ENCODE results near the gene C1orf56. TPM values are rescaled to one million over a fixed set of nuclear protein-coding genes. Genes with fewer than 3 reads are reported as not detected.

The C1orf56 gene
- total and polyA plus RNA-seq, 10 of the 15 experiments (the other 5 are each of a cell fraction or from before 2014, with no cell fraction given), result 0.22 to 15.5 (median 1.5) TPM

GRCh38 chr1:151048645-151049032 lies 1.1 kb downstream of the C1orf56 start (continued):
- 0 out of 2 replicates have a peak, but pooled peaks have one; percentile 39 for TF ChIP-seq SMARCA5 (IDR thresholded peaks at IDR 0.05)
- no peak for TF ChIP-seq HCFC1 (IDR thresholded peaks at IDR 0.05; ENCODE audit: low read length)
- no peak for TF ChIP-seq NR2F1 (conservative IDR thresholded peaks at IDR 0.05)
- TF ChIP-seq USF2 (IDR thresholded peaks at IDR 0.05; ENCODE audit: borderline replicate concordance, low read depth, low read length), result no peak
- no peak for TF ChIP-seq NFXL1 (IDR thresholded peaks at IDR 0.05; ENCODE audit: borderline replicate concordance)
- TF ChIP-seq SMAD1 (IDR thresholded peaks at IDR 0.05; ENCODE audit: low read depth, partially characterized antibody), result no peak
- no peak for TF ChIP-seq ELK1 (IDR thresholded peaks at IDR 0.05; ENCODE audit: low read depth, low read length)
- no peak for TF ChIP-seq HDAC2 (IDR thresholded peaks at IDR 0.05)
- peak in 1 of 3 experiments; percentile 58; a peak in 1 of 6 replicates for TF ChIP-seq CTCF (IDR thresholded peaks at IDR 0.05 in 2 of 3, conservative IDR thresholded peaks at IDR 0.05 in 1 of 3; ENCODE audit: control insufficient read depth in 2 of 3, extremely low read depth in 1 of 3, insufficient read depth in 1 of 3, low read depth in 3 of 3, low read length in 3 of 3)
- TF ChIP-seq IKZF1 (conservative IDR thresholded peaks at IDR 0.05), result no peak
- TF ChIP-seq YY1 (IDR thresholded peaks at IDR 0.05; ENCODE audit: low read depth, low read length), result 0 out of 2 replicates have a peak, but pooled peaks have one; percentile 24
- TF ChIP-seq MEF2B (IDR thresholded peaks at IDR 0.05; ENCODE audit: partially characterized antibody, poor library complexity, severe bottlenecking), result no peak
- TF ChIP-seq SPI1 (IDR thresholded peaks at IDR 0.05; ENCODE audit: borderline replicate concordance, insufficient read depth, low read depth, low read length), result no peak
- TF ChIP-seq MYB (IDR thresholded peaks at IDR 0.05; ENCODE audit: borderline replicate concordance, low read depth, low read length), result no peak
- no peak for TF ChIP-seq KDM1A (IDR thresholded peaks at IDR 0.05; ENCODE audit: borderline replicate concordance)
- no peak for TF ChIP-seq JUND (IDR thresholded peaks at IDR 0.05; ENCODE audit: low read depth, low read length)
- TF ChIP-seq SREBF2 (IDR thresholded peaks at IDR 0.05; ENCODE audit: low read length), result no peak
- no peak for TF ChIP-seq RELB (IDR thresholded peaks at IDR 0.05; ENCODE audit: low read depth)
- TF ChIP-seq SUZ12 (IDR thresholded peaks at IDR 0.05; ENCODE audit: unreplicated experiment), result no peak
- no peak for TF ChIP-seq FOXK2 (IDR thresholded peaks at IDR 0.05)
- TF ChIP-seq SMC3 (IDR thresholded peaks at IDR 0.05; ENCODE audit: borderline replicate concordance, low read length), result no peak; the same call in 1 of the 2 replicates
- TF ChIP-seq POLR2A (IDR thresholded peaks at IDR 0.05; ENCODE audit: low read depth, low read length), result 0 out of 2 replicates have a peak, but pooled peaks have one; percentile 8
- TF ChIP-seq IRF4 (IDR thresholded peaks at IDR 0.05; ENCODE audit: low read depth, low read length), result no peak
- no peak for TF ChIP-seq ZNF274 (IDR thresholded peaks at IDR 0.05; ENCODE audit: insufficient read depth, insufficient read length)
- TF ChIP-seq BCL3 (IDR thresholded peaks at IDR 0.05; ENCODE audit: borderline replicate concordance, insufficient read depth, low read depth, low read length, poor library complexity, severe bottlenecking), result no peak
- TF ChIP-seq CBX3 (IDR thresholded peaks at IDR 0.05; ENCODE audit: borderline replicate concordance, low read depth), result no peak
- TF ChIP-seq CHD2 (IDR thresholded peaks at IDR 0.05; ENCODE audit: borderline replicate concordance, low read depth, low read length), result no peak

Measured in GM12878 (cell line).